HT-29 (cell line): Measurements from ENCODE around the gene ABI3BP. TPM values are rescaled to one million over a fixed set of nuclear protein-coding genes. Genes with fewer than 3 reads are reported as not detected.

Source experiments
- DNase-seq: peaks from one replicate; pipeline ENCODE4 v3.0.0-alpha.2; 2015; ENCODE audit warnings: low spot score
- total RNA-seq: library from RNA; depleted of rRNA; stranded (reverse); fragments of >200 nt; shearing (Covaris generic); gene quantifications from 2 replicates; pipeline ENCODE4 v1.2.3, GENCODE V29; 2014

Gene ABI3BP
- total RNA-seq, 1 experiment from 2014 or later = not detected

DNA sequence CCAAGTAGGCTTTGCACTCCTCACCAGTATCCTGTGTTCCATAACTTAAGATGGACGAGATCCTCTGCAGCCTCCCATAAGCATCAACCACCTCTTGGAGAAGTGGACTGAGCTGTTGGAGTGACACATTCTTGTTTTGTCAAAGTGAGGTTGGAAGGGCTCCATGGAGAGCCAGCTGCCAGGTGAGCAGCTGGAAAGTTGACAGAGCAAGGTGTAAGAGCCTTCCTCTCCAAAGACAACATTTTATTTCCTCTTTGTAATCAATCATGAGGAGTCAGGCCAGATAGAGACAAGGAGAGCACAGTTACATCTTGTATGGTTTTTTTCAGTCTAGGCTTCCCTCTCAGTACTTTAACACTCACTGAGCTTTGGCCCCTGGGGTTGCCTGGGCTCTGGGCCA, 5.1 kb downstream of the ABI3BP start:
- no peak for DNase-seq

DNA sequence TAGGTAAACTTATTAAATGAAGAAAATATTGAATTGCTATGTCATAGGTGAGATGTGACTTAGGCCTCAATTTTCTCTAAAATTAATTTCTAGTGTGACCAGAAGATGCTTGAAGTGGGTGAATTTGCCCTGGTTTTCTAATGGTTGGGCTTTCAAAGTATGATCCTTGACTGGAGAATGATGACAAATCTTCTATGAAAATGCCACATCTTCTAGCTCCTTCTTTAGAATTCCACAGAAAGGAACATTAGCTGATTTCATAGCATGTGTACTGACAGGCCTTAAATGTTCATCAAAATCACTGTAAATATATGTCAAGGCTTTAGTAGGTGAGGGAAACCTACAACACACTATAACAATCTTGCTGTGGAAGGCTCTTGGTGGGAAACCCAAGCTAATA, 8.9 kb downstream of the ABI3BP start:
- no peak for DNase-seq

DNA sequence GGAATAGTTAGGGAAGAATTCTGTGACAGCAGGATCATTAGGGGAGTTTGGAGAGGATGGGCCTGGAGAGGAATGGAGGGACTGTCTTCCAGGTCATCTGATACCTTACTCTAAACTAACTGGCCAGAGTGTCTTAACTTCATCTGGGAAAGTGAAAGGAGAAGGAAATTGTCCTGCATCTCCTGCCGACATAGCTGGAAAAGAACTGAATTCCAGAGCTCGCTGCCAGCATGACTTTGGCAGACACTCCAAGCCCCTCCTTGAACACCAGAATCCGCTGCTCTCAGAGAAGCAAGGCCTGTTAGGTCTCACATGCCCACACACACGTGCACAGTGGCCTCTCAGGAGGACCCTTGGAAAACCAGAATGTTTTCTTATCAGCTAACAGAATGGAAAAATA, 10.5 kb downstream of the ABI3BP start:
- DNase-seq = no peak

DNA sequence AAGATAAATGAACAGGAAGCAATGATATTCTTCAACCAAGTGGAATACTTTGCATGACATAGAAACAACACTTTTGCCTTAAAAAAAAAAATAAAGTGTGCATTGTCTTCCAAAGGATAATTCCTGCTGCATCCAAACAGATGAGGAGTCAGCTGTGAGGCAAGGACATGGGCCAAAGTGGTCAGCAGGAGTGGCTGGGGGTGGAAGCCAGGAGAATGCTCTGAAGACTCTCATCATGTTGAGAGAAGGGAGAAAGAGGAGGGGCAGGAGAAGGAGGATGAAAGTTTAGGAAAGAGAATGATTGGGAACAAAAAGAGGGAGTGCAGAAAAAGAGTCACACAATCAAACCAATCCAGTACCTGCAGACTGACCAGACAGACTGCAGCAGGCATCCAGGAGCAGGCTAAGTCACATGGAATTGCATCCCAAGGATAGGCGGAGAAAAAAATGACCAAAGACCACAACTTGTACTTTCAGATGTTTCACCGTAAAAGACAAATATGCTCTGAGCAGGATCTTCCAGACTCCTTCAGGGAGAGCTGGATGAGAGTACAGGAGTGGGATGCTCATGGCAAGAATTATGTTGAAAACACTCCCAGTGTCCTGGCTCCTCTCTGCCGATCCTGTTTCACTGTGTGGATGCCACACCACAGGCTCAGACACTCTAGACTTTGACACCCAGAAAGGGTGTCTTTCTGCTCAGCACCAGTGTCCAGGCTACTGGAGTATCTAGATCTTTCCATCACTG, 11.9 kb downstream of the ABI3BP start:
- no peak for DNase-seq

DNA sequence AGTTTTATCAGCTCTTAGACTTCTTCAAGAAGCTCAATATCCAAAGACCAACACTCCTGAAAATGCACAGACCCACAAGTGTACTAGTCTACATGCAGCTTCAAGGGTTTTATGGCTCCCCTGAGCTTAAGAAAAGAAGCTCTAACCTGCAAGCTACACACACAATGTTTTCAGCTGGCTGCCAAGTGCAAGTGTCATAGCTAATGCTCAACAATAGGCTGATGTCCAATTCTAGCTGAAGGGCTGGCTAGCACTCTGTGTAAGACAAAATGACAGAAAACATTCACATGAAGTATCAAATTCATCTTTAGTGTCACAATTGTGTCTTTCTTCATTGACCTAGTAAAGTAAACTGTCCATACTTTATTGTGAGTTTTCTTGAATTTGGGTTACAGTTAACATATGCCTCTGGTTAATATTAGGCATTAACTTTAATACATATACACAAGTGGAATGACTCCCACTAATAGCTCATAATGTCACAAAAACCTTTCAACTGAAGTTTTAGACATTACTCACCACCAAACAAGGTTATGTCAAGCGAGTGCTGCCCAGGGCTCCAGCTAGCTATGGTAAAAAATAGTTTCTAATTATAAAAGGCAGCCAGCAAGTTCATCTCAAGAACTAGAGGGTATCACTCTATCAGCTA, 15.1 kb downstream of the ABI3BP start:
- DNase-seq = no peak

DNA sequence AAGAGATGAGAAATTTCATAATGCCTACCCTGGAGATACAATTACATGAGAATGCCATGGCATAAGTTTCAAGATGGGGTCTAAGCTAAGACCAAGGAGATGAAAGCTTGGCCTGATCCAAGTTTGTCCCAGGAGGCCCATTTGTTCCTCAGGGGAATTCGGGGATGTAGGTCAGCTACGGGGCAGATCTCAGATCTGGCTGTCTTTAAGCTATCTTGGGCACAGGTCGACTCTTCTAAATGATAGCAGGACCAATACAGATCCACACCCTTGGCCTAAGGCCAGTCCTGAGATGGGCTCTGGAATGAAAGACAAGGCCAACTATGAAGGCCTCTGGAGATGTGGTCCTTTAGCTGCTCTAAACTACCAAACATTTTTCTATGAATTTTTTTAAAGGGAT, 16.6 kb downstream of the ABI3BP start:
- DNase-seq = no peak

DNA sequence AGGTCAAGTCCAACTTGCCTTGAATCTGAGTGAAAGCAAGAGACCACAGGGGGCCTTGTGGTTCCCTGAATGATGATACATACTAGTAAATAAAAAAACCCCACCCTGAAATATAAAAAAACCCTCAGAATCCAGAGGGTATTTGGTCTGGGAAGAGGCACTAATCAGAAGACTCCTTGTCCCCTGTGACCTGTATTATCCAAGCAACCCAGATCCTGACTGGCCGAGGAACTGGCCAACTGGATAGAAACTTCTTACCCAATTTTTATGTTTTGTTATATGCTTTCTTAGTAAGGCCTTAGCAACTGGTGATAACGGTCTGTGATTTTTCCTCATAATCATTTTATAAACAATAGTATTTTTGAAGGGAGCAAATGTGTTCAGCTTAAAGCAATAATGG, 17.5 kb downstream of the ABI3BP start:
- no peak for DNase-seq

DNA sequence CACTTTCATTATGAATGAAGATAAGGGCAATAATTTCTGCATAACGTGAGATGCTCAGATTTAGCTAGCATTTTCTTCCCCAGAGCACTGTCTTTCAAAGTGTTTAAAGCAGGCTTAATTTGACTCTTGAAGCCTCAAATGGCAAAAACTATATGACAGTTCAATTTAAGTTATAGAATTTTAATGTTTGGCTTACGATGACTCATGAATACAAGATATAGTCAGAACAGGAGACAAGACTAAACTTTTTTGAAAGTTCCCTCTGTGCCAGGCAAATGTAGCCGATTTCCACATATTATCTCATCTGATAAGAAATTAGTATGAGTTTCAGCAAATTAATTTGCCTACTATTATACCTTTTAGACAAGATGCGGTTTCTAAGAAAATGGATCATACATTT, 19.6 kb downstream of the ABI3BP start:
- no peak for DNase-seq

DNA sequence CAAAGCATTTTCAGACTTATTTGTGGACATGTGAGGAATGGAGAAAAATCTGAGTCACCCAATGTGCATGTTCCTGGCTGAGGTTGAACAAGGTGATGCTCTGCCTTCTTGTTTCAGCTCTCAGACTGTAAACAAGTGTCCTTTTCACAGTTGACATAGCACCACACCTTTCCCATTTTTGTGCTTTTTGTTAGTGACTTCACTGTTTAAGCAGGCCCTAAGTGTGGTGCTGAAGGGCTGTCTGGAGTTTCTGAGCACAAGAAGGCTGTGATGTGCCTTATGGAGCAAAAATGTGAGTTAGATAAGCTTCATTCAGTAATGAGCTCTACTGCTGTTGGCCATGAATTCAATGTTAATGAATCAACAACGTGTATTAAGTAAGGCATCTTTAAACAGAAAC, 20.4 kb downstream of the ABI3BP start:
- no peak for DNase-seq

DNA sequence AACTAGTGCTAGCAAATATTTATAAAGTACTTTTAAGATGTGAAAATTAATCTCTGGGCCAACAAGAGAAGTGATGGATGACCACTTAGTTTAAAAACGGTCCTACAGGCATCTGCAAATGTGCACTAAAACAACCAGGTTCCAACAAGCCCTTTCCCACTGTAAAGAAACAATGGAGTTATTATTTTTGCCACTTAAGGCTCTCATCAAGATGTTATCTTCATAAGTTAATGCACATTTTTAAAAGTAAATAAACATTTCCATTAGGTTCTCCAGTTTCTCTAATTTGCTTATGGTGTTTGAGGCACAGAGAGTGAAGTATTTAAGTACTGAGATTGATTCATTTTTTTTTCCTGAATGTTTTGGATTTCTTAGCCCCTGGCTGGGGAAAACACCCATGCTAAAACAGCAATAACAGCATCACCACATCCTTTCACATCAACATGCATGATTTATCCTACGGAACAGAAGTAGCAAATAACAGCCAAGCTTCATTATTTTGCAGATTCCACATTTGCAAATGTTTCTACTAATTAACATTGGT, 20.8 kb downstream of the ABI3BP start:
- no peak for DNase-seq

DNA sequence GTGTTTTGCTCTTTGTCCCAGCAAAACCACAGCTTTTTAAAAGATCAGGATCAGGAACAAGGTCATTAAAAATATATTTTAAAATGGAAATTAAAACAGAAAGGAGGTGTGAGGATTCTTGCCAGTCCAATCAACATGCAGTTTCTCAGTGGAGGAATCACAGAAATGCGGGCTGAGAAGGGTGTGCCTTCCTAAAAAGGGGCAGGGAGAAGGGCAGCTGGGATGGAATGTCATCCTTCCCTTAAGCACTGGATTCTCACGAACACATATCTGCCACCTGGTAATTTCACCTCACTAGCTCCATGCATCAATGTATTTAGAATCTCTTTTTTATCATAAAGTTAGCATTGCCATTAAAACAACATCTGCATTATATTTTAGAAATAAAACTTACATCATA, 21.4 kb downstream of the ABI3BP start:
- no peak for DNase-seq

DNA sequence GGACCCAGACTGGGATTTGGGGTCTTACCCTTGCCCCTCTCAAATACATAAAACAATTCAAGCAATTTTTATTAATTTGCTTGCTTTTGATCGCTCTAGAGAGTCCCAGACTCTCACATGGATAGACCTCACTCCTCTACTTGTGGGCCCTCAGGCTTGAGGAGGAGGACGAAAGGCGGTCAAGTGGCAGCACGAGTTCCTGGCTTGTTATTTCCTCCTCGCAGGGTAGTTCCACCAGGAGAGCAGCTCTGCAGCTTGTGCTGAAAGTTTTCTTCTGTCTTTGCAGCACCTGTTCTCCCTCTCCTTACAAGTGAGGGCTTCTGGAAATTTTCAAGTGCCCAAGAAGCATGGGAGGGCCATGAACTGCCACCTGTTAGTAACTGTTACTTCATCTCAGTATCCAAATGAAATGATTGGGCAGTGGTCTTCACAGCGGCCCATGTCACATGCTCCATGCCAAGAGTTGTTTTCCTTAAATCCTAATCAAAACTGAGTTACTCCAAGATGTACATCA, 22.7 kb downstream of the ABI3BP start:
- no peak for DNase-seq

DNA sequence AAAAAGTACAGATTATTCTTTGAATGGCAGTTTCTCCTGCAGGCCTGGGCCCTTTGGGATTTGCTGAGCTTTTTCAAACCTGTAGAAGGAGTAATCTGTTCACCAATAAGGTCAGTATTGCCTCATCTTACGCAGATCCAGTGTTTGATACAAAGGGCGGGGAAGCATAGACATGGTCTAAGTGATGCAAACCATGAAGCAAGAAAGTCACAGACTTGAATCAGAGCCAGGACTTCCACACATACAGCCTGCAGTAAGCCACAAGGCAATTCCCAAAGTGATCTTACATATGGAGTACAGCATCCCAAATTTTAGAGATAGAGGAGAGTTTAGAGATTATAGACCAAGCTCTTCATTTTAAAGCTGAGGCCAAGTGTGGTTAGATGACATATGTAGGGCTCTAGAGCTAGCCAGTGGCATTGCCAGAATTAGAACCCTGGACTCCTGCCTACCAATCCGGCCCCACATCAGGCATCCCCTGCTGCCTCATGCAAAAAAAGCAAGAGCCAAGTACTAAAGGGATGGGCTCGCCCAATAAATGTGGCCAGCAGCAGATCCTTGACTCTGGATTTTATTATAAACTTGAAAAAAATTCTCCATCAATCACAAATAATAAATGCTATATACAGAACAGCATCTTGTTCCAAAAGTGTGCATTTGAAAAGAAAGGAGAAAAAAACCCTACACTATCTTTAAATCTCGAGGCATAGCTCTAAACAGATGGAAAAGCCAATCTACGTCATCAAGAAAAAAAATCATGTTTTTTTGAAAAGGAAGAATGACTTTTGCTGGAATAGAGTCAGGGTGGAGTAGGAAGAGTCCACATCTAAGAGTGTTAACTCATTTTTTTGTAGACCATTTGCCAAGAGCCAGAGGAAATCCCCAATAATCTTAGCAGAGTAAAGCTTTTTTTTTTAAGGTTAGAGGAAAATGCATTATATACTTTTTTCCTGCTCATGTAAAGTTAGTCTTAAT, 24.0 kb downstream of the ABI3BP start:
- DNase-seq = no peak

DNA sequence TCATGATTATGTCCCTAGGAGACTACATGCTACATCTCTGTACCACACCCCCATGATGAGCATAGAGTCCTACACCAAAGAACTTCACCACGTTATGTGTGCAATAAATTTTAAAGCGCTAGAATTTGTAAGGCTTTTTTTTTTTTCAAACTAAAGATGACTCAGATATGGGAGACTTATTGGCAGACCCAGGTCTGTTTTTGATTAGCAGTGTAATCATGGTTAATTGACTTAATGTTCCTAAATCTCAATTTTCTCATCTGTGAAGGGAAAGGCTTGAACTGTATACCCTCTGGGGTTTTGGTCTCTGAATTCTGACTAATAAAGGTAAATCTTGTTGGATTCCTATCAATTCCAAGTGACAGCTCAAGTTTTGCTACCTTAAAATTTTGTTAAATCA, 26.4 kb downstream of the ABI3BP start:
- no peak for DNase-seq

DNA sequence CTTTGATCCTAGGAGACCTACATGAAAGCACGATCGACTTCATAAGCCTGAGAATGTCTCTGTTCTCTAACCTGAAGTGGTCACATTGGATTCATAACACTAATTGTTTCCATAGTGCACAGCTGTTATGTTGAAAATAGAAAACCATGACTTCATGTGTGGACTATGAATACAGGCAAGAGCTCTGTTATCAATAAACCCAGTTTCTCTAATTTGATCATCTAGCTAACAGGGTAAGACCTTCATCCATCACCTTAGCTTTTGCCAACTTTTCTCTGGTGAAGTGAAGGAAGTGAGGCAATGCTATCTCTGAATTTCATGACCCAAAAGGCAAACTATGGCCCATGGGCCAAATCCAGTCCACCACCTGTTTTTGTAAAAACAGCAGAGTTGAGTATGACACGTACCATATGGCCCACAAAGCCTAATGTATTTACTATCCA, 27.2 kb downstream of the ABI3BP start:
- no peak for DNase-seq

DNA sequence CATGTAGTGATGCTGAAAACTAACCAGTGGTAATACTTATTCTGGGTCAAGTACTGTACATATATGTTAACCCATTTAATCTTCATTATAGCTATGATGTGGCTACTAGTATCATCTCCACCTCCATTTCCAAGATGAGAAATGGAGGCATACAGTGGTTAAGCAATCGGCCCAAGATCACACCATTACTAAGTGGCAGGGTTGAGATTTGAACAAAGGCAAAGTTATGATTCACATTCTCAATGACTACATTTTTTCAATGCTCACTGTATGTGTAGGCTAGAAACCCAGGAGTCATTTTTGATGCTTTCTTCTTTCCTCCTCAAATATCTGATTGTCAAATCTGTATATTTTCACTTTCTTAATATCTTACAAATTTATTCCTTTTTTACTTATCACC, 30.2 kb downstream of the ABI3BP start:
- DNase-seq = no peak

DNA sequence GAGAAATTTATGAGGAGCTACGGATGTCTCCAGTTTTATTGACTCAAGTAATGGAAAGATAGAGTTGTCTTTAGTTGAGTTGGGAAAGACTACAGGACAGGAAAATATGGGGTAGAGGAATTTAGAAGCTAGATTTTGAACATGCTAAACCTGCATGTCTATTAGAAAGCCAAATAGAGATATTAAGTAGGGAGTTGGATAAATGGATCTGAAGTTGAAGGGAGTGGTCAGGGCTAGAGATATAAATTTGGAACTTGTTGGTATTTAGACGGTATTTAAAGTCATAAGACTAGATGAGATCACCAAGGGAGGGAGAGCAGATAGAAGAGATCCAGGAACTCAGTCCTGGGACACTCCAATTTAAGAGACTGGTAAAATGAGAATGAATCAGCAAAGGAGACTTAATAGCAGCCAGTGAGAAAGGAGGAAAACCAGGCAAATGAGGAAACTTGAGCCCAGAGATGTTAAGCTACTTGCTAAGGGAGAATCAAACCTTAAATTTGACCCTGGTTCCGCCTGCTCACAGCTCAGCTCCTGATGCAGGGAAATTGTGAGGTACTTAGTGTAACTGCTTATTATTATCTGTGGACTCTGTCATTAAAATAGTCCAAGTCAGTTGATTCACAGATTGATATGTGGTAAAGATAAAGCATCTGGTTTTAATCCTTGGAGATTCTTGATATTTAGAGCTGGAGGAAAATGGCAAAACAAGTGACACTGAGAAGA, 35.8 kb downstream of the ABI3BP start:
- no peak for DNase-seq

DNA sequence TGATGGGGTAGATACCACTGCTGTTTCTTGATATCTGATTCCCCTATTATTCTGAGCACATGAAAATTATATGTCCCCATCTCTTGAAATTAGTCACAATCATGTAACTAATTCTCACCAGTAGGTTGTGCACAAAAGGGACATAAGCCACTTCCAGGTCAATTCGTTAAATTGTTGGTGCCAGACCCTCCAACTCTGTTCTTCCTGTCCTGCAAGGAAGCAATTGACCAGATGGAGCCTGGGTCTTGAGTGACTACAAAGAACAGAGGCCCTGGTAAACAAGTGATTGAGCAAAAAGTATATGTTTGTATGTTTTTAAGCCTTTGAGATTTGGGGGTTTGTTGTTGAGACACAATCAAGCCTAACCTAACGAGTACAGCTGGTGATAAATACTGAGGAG, 36.9 kb downstream of the ABI3BP start:
- DNase-seq = no peak

DNA sequence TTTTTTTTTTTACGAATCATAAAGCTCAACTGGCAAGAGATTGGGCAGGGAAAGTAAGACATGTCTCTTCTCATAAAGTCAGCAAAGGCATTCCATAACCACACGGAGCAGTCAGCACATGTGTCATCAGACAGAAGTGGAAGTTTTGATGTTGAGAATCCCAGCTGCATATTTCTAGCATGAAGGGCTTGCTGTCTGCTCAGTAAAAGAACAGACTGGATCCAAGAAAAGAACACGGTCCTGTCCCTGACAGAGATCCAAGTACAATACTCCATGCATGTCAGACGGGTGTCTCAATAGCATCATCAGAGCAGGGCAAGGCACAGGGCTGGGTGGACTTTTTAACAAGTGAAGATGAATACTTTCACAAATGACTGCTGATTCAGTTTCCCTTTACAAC, 38.2 kb downstream of the ABI3BP start:
- DNase-seq = no peak

DNA sequence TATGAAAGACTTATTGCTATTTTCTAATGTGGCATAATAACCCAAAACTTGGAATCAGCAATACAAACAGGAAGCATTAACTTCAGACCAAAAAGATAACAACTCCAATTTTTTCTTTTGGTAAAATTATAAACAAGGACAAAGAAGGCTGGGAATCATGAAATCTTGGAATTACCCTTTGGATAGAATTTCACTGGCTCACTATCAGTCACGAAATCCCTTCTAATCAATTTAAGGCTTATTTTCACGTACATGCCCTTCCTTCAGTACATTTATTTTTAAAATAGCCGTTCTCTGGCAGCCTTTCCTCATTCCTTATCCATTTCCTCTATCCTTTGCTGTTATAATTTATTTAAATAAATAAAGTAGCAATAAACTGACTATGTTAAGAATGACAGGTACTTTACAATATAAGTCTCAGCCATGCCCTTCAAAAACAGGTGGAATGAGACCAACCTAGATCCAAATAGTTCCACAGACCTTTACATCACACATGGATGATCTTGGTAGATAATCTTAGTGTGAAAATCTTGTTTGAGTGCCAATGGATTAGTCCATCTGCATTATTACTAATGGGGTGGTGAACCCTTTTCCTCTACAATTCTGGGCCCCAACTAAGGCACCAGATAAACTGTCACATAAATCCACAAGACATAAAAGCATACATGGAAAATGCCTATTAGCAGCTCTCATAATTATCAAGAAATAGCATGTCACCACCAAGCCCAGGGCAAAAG, 38.9 kb downstream of the ABI3BP start:
- no peak for DNase-seq
